ENCODE data around the gene SCNN1A.

DNA sequence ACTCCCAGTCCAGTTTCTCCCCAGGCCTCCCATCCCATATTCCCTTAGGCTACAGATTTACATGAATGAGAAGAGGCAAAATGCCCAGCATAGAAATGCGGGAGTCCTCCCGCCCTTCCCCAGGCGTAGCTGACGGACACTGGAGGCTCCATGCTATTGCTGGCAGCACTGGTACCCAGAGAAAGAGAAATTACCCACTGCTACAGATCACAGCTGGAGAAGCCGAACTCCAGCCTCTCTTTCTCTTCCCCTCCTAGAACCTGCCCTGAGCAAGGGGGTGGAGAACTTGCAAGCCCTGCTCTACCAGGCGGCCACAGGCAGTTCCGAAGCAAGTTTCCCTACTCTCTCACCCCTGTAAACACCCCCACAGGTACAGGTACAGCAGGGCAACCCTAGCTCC lies 12.2 kb upstream of the SCNN1A start:
- TF ChIP-seq, protein P1, sequence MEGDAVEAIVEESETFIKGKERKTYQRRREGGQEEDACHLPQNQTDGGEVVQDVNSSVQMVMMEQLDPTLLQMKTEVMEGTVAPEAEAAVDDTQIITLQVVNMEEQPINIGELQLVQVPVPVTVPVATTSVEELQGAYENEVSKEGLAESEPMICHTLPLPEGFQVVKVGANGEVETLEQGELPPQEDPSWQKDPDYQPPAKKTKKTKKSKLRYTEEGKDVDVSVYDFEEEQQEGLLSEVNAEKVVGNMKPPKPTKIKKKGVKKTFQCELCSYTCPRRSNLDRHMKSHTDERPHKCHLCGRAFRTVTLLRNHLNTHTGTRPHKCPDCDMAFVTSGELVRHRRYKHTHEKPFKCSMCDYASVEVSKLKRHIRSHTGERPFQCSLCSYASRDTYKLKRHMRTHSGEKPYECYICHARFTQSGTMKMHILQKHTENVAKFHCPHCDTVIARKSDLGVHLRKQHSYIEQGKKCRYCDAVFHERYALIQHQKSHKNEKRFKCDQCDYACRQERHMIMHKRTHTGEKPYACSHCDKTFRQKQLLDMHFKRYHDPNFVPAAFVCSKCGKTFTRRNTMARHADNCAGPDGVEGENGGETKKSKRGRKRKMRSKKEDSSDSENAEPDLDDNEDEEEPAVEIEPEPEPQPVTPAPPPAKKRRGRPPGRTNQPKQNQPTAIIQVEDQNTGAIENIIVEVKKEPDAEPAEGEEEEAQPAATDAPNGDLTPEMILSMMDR (IDR thresholded peaks at IDR 0.05): no peak
- no peak for TF ChIP-seq POLR2AphosphoS5 (IDR thresholded peaks at IDR 0.05; ENCODE audit: insufficient read depth in 1 of 2, low read depth in 1 of 2)
